Stimulated activated CD8-positive, alpha-beta memory T cell treated with anti-CD3 and anti-CD28 coated beads, Interleukin-2, amount 100 ng/mL, for 1 hour (primary cell): ENCODE results near the gene TMEM221.

ENCODE experiments used
- DNase-seq, 2 donors: peaks; one replicate each; pipeline ENCODE4 v3.0.0-alpha.2; 2020; ENCODE audit warnings: low read depth in 2 of 2

The TMEM221 gene

DNA sequence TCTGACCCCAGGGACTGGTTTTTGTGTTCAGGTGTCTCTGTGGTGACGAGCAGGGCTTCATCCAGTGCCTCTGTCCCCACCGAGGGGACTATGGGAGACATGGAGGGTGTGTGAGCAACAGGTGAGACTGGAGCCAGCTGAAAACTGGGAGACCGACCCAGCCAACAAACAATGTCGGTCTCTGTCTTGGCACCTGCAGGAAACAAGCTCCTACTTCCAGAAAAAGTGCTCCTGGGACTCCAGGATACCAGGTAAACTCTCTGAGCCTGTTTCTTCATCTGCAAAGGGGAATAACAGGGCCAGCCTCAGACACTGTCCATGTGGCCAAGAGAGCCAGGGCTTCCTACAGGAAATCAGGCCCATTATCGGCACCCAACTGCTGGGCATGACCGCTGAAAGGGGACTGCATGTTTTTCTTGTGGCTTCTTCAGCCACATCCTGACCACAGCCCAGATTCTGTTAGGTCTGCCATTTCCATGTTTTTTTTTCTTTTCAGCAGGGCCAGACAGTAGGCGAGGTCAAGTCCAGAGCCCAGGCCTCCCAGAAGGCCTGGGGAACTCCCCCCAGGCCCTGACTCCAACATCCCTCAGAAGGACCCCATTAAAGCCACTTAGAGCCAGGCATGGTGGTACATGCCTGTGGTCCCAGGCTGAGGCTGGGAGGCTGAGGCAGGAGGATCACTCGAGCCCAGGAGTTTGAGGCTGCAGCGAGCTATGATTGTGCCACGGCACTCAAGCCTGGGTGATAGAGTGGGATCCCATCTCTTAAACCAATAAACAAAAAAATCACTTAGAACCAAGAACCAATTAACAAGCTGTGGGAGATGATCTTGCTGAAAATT, 42.2 kb downstream of the TMEM221 start:
- no peak for DNase-seq

DNA sequence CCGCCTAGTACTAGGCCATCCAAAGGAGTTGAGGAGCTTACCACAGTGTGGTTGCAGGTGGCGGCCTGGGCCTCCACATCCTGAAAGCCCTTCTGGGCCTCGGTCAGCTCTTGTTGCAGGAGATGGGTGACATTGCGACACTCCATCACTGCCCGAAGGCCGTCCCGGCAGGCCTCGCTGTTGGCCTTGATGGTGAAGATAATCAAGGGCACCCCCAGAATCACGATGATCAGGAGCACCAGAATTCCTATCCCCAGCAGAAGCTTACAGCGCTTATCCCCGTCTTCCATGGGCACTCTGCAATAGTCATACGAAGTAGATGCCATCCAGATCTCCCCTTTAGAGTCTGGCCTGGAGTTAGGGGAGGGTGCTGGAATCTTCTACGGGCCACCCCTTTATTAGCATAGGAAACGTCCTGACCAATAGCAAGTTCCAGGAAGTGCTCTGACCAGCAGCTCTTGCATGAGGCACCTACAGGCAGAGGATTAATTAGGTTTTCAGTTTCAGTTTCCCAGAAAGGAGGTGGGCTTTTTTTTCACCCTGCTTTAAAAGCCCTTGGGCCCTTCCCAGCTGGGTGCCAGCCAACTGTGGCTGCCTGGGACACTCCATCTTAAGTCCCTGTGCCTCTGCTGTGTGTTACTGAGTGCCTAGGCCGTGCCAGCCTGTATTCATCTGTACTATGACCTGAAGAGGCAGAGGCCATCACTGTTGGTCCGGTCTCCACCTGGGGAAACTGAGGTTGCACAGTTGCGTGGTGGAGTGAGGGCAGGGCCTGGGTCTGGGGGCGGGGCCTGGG, 43.0 kb downstream of the TMEM221 start, which contains the start of gene BST2:
Gene BST2 (minus strand): TSS at position 381 of the 796 bp plus-strand sequence. CDS start 55 bp downstream, at position 326.
- DNase-seq, result no peak

GRCh38 chr19:17404621-17405249, 43.7 kb downstream of the TMEM221 start:
- no peak for DNase-seq

DNA sequence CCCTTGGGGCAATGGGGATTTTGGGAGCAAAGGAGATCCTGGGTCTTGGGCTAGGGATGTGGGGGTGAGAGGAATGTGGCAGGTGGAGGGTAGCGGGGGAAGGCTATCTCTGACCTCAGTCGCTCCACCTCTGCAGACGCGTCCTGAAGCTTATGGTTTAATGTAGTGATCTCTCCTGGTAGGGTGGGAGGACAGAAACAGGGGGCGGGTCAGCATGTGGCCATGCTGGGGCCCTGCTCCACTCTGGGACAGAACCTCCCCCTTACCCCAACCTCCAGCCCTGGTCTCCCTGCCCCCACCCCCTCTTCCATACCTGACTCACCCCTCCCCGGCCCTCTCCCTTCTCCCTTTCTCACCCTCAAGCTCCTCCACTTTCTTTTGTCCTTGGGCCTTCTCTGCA, 44.5 kb downstream of the TMEM221 start:
- no peak for DNase-seq

DNA sequence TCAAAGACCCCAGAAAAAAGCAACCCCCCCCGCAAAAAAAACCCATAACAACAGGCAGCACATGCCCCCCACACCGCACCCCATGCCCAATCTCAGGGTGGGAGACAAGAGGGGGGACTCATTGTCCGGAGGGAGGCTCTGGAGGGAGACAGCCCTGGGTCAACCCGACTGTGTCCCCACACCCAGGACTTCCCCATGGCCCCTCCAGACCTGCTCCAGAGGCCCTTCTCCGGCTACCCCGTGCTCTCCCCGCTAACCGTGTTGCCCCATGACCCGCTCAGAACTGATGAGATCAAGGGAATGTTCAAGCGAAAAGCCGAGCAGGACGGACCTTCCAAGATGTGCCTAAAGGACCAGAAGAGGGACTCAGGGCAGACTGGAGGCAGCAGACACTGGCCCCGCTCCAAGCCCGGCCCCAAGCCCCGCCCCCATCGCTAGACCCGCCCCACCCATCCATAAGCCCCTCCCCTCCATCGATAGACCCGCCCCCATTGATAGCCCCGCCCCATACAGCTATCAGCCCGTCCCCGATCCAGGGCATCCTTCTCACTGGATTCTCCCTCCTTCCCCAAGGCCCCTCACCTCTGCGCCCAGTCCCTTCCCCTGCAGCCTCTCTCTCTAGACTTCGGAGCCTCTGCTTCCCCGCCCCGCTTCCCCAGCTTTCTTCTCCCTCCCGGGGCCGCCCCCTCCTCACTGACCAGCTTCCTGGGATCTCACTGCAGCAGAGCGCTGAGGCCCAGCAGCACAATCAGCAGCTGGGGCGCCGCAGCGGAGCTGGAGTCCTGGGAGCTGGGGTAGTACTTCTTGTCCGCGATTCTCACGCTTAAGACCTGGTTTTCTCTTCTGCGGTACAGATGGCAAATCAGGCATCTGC, 45.2 kb downstream of the TMEM221 start:
- DNase-seq, result no peak

DNA sequence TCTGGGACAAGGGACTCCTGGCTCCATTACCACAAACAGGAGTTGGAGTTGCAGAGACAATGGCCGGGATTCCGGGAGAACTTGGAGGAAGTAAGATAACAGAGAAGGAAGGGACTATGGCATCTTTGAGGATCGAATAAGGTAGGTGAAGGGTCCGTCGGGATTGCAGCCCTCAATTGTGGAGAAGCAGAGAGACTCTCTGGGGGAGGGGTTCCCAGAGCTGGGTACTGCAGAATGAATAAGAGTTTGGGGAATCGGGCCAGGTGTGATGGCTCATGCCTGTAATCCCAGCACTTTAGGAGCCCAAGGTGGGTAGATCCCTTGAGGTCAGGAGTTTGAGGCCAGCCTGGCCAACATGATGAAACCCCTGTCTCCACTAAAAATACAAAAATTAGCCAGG, 46.8 kb downstream of the TMEM221 start:
- DNase-seq, result no peak

DNA sequence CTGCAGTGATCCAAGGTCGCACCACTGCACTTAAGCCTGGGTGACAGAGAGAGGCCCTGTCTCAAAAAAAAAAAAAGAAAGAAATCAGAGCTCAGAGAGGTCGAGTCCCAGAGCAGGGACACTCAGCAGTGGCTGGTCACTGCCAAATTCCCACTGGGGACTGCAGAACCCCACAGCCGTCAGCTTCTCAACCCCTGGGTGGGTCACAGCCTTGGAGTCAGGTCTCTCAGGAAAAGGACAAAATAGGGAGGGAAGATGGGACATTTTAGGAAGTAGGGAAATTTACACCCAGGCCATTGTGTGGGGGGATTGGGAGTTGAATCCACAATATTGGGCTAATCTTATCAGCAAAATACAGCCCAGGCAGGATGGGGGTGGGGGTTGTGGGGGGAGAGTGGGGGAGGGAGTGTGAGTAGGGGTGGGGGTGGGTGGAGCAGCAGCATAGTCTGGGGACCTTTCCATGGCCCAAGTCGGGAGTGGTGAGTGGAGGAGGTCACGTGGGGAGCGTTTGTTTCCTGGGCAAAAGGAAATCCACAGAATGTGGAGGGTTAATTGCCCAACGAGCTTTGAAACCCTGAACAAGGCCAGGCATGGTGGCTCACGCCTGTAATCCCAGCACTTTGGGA, 49.5 kb downstream of the TMEM221 start:
- no peak for DNase-seq

GRCh38 chr19:17394891-17395415, 53.5 kb downstream of the TMEM221 start:
- DNase-seq, result peak in 1 of 2 donors; percentile 38

DNA sequence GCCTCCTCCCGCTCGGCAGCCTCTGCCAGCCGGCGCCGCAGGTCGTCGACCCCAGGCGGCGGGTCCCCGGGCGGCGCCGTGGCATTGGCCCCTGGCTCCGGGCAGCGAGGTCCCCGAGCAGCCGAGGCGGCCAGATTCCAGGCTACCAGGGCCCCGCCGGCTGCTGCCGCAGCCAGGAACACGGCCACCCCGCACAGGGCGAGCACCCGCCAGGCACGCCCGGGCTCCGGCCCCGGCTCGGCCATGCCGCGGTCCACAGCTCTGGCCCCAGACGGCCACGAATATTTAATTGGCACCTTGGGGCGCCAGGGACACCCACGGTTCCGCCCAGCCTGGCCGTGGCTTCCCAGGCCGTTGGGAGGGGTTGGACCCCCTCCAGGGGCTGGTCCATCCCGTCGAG, 54.6 kb downstream of the TMEM221 start, which contains the start of gene CCDC194:
Gene CCDC194 (minus strand): TSS at position 283 of the 400 bp plus-strand sequence. CDS start 38 bp downstream, at position 245.
- DNase-seq, result no peak

DNA sequence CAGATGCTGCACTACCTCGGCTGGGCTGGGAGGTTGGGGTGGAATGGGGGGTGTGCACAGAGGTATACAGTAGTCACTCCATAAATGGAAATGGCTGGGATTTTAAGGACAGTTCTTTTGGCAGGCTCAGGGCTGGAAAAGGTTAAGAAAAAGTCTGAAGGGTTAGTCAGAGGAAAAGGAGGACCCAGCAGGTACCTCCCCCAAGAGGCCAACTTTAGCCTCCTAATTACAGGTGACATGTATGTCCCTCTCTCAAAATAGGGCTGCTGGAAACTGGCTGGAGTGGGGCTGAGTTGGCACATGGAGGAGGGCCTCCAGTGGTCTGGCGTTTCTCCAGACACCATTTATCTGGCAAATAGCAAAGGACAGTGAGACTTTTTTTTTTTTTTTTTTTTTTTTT, 55.5 kb downstream of the TMEM221 start:
- no peak for DNase-seq

GRCh38 chr19:17391371-17392151, 56.9 kb downstream of the TMEM221 start:
- DNase-seq, result no peak

- peak; percentile 74 to 75 for DNase-seq
These were observed 57.6 kb downstream of the TMEM221 start for GRCh38 chr19:17390665-17391370.

GRCh38 chr19:17389957-17390664, 58.4 kb downstream of the TMEM221 start:
- no peak for DNase-seq

GRCh38 chr19:17389288-17389687, 59.2 kb downstream of the TMEM221 start:
- no peak for DNase-seq

- DNase-seq, result peak; percentile 32 to 34
These were observed 62.4 kb downstream of the TMEM221 start for GRCh38 chr19:17385878-17386611.
